Stromal cell of bone marrow (primary cell): Measurements from ENCODE around the gene FGR.

ENCODE experiments used
- DNase-seq: peaks from one replicate; pipeline ENCODE4 v3.0.0-alpha.2; 2012; ENCODE audit warnings: low read depth

The FGR gene

GRCh38 chr1:27585684-27586083 lies 49.3 kb downstream of the FGR start:
- DNase-seq = no peak

- DNase-seq = no peak
Measured at GRCh38 chr1:27584453-27584852, 50.5 kb downstream of the FGR start.

GRCh38 chr1:27583479-27583878 lies 51.5 kb downstream of the FGR start:
- DNase-seq = no peak

- DNase-seq = no peak
Measured at GRCh38 chr1:27581823-27582243, 53.2 kb downstream of the FGR start.

GRCh38 chr1:27577504-27578188 lies 57.3 kb downstream of the FGR start:
- no peak for DNase-seq

- DNase-seq = no peak
Measured at GRCh38 chr1:27576806-27577227, 58.2 kb downstream of the FGR start.

- no peak for DNase-seq
Measured at GRCh38 chr1:27575840-27576331, 59.1 kb downstream of the FGR start.

GRCh38 chr1:27574871-27575831 lies 59.8 kb downstream of the FGR start:
- DNase-seq = peak; percentile 73

GRCh38 chr1:27574001-27574781 lies 60.8 kb downstream of the FGR start:
- no peak for DNase-seq

- no peak for DNase-seq
Measured at GRCh38 chr1:27572679-27573426, 62.1 kb downstream of the FGR start.

GRCh38 chr1:27572019-27572678 lies 62.8 kb downstream of the FGR start:
- no peak for DNase-seq

- DNase-seq = no peak
Measured at GRCh38 chr1:27571439-27572018, 63.5 kb downstream of the FGR start.

- DNase-seq = no peak
Measured at GRCh38 chr1:27570784-27571183, 64.2 kb downstream of the FGR start.

- no peak for DNase-seq
Measured at GRCh38 chr1:27570356-27570755, 64.6 kb downstream of the FGR start.

- DNase-seq = no peak
Measured at GRCh38 chr1:27569506-27570291, 65.3 kb downstream of the FGR start.

- no peak for DNase-seq
Measured at GRCh38 chr1:27569088-27569460, 65.9 kb downstream of the FGR start.

GRCh38 chr1:27568300-27569087 lies 66.5 kb downstream of the FGR start:
- peak; percentile 74 for DNase-seq

GRCh38 chr1:27567971-27568299 lies 67.0 kb downstream of the FGR start:
- DNase-seq = no peak

GRCh38 chr1:27567146-27567526 lies 67.8 kb downstream of the FGR start:
- DNase-seq = no peak
